HPDE6-E6E7 (cell line): ENCODE measurements around the gene FUT2.
"Not testable (repeated sequence)": the region's sequence is repeated elsewhere in the genome, so short reads cannot be mapped to it uniquely, and the experiment has no call there.

Source experiments
- DNase-seq: peaks from one replicate; pipeline ENCODE4 v3.0.0; 2011; ENCODE audit warnings: missing footprints; ENCODE audit errors: extremely low spot score

The FUT2 gene

GRCh38 chr19:48695743-48696352, at the start of gene FUT2:
Gene FUT2 (plus strand): TSS chr19:48695971. CDS start chr19:48702957, 6,986 bp downstream.
- peak; percentile 69 for DNase-seq

- peak; percentile 89 for DNase-seq
Observed at GRCh38 chr19:48646001-48646721, 49.6 kb upstream of the FUT2 start, which contains the start of gene CA11. Gene CA11 (minus strand): TSS chr19:48646187. CDS start chr19:48645632, 555 bp downstream.

- DNase-seq, result no peak
Observed at GRCh38 chr19:48646722-48647216, 49.0 kb upstream of the FUT2 start.

- DNase-seq, result no peak
Observed at GRCh38 chr19:48648134-48648533, 47.6 kb upstream of the FUT2 start.

- DNase-seq, result no peak
Observed at GRCh38 chr19:48650974-48651682, 44.6 kb upstream of the FUT2 start.

GRCh38 chr19:48651683-48652048, 44.1 kb upstream of the FUT2 start:
- DNase-seq, result no peak

- DNase-seq, result no peak
Observed at GRCh38 chr19:48654299-48655059, 41.3 kb upstream of the FUT2 start.

GRCh38 chr19:48656840-48657474, 38.8 kb upstream of the FUT2 start:
- no peak for DNase-seq

- DNase-seq, result not testable (repeated sequence)
Observed at GRCh38 chr19:48657828-48658227, 37.9 kb upstream of the FUT2 start.

GRCh38 chr19:48658483-48658882, 37.3 kb upstream of the FUT2 start:
- no peak for DNase-seq

GRCh38 chr19:48659768-48660167, 36.0 kb upstream of the FUT2 start:
- no peak for DNase-seq

- peak; percentile 90 for DNase-seq
Observed at GRCh38 chr19:48660852-48661710, 34.7 kb upstream of the FUT2 start.

GRCh38 chr19:48661711-48662090, 34.1 kb upstream of the FUT2 start:
- DNase-seq, result no peak

- DNase-seq, result no peak
Observed at GRCh38 chr19:48663667-48664066, 32.1 kb upstream of the FUT2 start.

- no peak for DNase-seq
Observed at GRCh38 chr19:48664476-48664875, 31.3 kb upstream of the FUT2 start.

GRCh38 chr19:48665786-48666185, 30.0 kb upstream of the FUT2 start:
- no peak for DNase-seq

- no peak for DNase-seq
Observed at GRCh38 chr19:48668332-48668731, 27.4 kb upstream of the FUT2 start.

- no peak for DNase-seq
Observed at GRCh38 chr19:48668761-48669160, 27.0 kb upstream of the FUT2 start.

GRCh38 chr19:48669903-48670668, 25.7 kb upstream of the FUT2 start:
- DNase-seq, result no peak
